Central memory CD8-positive, alpha-beta T cell (primary cell): ENCODE results near the gene TMCO5A.

Source experiments
- ATAC-seq: fragments of 150-1000 bp; cut with Tn5 transposase; replicated peaks from 2 replicates; pipeline ENCODE4 v1.10.0; 2022; ENCODE audit warnings: mild to moderate bottlenecking, moderate FRiP score, moderate number of reproducible peaks; ENCODE audit not compliant: poor library complexity, severe bottlenecking; ENCODE audit errors: extremely low read depth
- DNase-seq, 2 donors: peaks; one replicate each; pipeline ENCODE4 v3.0.0; 2021; ENCODE audit warnings: low spot score in 2 of 2
- H3K27ac Mint-ChIP-seq: one replicate; pipeline ENCODE4 v1.8.0; 2022; ENCODE audit warnings: low read depth, mild to moderate bottlenecking, moderate library complexity, mixed read lengths
- H3K27me3 Mint-ChIP-seq: one replicate; pipeline ENCODE4 v1.8.0; 2022; ENCODE audit warnings: mixed read lengths
- H3K36me3 Mint-ChIP-seq: one replicate; pipeline ENCODE4 v1.8.0; 2022; ENCODE audit warnings: mild to moderate bottlenecking, moderate library complexity, mixed read lengths; ENCODE audit not compliant: insufficient read depth
- H3K4me1 Mint-ChIP-seq: one replicate; pipeline ENCODE4 v1.8.0; 2022; ENCODE audit warnings: mixed read lengths
- H3K4me3 Mint-ChIP-seq: one replicate; pipeline ENCODE4 v1.8.0; 2022; ENCODE audit warnings: mild to moderate bottlenecking, moderate library complexity, mixed read lengths
- H3K9me3 Mint-ChIP-seq: one replicate; pipeline ENCODE4 v1.8.0; 2022; ENCODE audit warnings: mixed read lengths

Gene TMCO5A

GRCh38 chr15:37981201-37981600 is 46.8 kb downstream of the TMCO5A start:
- DNase-seq, result no peak
- Mint-ChIP-seq H3K4me1 (no peaks in the 10 kb centered on the region), H3K9me3 (no peaks in the 10 kb centered on the region), H3K27me3 (peaks cover 50% of the 10 kb centered on the region), H3K27ac (no peak overlapping the region), H3K4me3 (no peak overlapping the region), H3K36me3 (no peaks in the 10 kb centered on the region)
- ATAC-seq, result no peak

GRCh38 chr15:37981775-37982174 is 47.3 kb downstream of the TMCO5A start:
- Mint-ChIP-seq H3K4me1 (no peaks in the 10 kb centered on the region), H3K36me3 (no peaks in the 10 kb centered on the region), H3K27me3 (peaks cover 52% of the 10 kb centered on the region), H3K27ac (no peak overlapping the region), H3K9me3 (no peaks in the 10 kb centered on the region), H3K4me3 (no peak overlapping the region)
- ATAC-seq (no peak), DNase-seq (no peak)

- DNase-seq (no peak), ATAC-seq (no peak)
- Mint-ChIP-seq H3K9me3 (peaks cover 10% of the 10 kb centered on the region), H3K27me3 (peaks cover 65% of the 10 kb centered on the region), H3K27ac (no peak overlapping the region), H3K36me3 (no peaks in the 10 kb centered on the region), H3K4me1 (no peaks in the 10 kb centered on the region), H3K4me3 (no peak overlapping the region)
Measured at GRCh38 chr15:37984368-37984767, 49.9 kb downstream of the TMCO5A start.

GRCh38 chr15:37995461-37996347 is 61.3 kb downstream of the TMCO5A start:
- no peak for DNase-seq
- ATAC-seq, result no peak
- no peak overlapping the region for H3K4me3 Mint-ChIP-seq
- peaks cover 2% of the 10 kb centered on the region for H3K36me3 Mint-ChIP-seq
- H3K9me3 Mint-ChIP-seq, result no peaks in the 10 kb centered on the region
- H3K27me3 Mint-ChIP-seq, result peaks cover 82% of the 10 kb centered on the region
- H3K27ac Mint-ChIP-seq, result no peak overlapping the region
- no peaks in the 10 kb centered on the region for H3K4me1 Mint-ChIP-seq
